22Rv1 (cell line): Measurements from ENCODE around the gene MYO5C.

Source experiments
- ZFX ChIP-seq: fragments of 450-650 bp; IDR thresholded peaks from 2 replicates; pipeline ENCODE4 v1.6.1; 2017; ENCODE audit warnings: antibody characterized with exemption, borderline replicate concordance
- TF ChIP-seq, protein P1 (sequence below): fragments of 450-650 bp; IDR thresholded peaks from 2 replicates; pipeline ENCODE4 v1.5.1; 2017; ENCODE audit warnings: mild to moderate bottlenecking

DNA sequence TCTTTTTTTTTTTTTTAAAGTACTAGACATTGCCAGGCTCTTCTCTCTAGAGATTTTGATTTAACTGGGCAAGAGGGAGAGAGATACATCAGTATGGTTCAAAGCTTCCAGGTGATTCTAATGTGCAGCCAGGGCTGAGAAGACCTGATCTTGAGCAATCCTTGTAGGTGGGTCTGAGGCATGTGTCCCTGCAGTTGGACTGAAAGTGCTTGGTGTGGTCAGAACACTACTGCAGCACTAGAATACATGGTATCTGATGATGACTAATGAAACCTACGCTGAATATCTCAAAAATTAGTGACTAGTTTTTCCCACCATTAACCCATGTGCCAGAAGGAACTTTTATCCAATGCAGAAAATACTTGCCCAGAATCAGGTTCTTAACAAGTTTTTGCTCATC is 34.4 kb upstream of the MYO5C start:
- TF ChIP-seq, protein P1, sequence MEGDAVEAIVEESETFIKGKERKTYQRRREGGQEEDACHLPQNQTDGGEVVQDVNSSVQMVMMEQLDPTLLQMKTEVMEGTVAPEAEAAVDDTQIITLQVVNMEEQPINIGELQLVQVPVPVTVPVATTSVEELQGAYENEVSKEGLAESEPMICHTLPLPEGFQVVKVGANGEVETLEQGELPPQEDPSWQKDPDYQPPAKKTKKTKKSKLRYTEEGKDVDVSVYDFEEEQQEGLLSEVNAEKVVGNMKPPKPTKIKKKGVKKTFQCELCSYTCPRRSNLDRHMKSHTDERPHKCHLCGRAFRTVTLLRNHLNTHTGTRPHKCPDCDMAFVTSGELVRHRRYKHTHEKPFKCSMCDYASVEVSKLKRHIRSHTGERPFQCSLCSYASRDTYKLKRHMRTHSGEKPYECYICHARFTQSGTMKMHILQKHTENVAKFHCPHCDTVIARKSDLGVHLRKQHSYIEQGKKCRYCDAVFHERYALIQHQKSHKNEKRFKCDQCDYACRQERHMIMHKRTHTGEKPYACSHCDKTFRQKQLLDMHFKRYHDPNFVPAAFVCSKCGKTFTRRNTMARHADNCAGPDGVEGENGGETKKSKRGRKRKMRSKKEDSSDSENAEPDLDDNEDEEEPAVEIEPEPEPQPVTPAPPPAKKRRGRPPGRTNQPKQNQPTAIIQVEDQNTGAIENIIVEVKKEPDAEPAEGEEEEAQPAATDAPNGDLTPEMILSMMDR: no peak
- TF ChIP-seq ZFX: no peak
